GM12878 (cell line): ENCODE results near the gene CCL15. TPM values are rescaled to one million over a fixed set of nuclear protein-coding genes. Genes with fewer than 3 reads are reported as not detected.

Source experiments
- ATAC-seq: fragments of 200-7000 bp; cut with Tn5 transposase; 3 replicates; pipeline ENCODE4 v1.9.1; 2020; ENCODE audit warnings: mild to moderate bottlenecking, moderate library complexity
- BruUV-seq: library from RNA; stranded (reverse); fragments of 400-500 nt; replicated peaks from 2 replicates; lab custom pipeline; 2021; lab: Mats Ljungman, UMichigan
- CTCF ChIA-PET: fragments of 300-600 bp; sonication (Branson Sonifier 250); formaldehyde crosslinking; extraction: SDS; loops from one replicate; lab custom pipeline; 2021; ENCODE audit warnings: inconsistent platforms; lab: Yijun Ruan, JAX
- POLR2A ChIA-PET: fragments of 350-600 bp; formaldehyde crosslinking; extraction: SDS; loops from one replicate; lab custom pipeline; 2021; ENCODE audit warnings: inconsistent platforms; lab: Charles Lee
- RAD21 ChIA-PET: fragments of 300-600 bp; sonication (Branson Sonifier 250); formaldehyde crosslinking; loops from one replicate; lab custom pipeline; 2023; ENCODE audit warnings: antibody characterized with exemption; ENCODE audit not compliant: unreplicated experiment; lab: Charles Lee
- SMC1A ChIA-PET: fragments of 300-600 bp; sonication (Branson Sonifier 250); formaldehyde crosslinking; loops from one replicate; lab custom pipeline; 2023; ENCODE audit not compliant: unreplicated experiment, uncharacterized antibody; lab: Charles Lee
- DNase-seq: peaks from one replicate; pipeline ENCODE4 v3.0.0-alpha.2; 2011; ENCODE audit warnings: low read depth, low spot score
- FAIRE-seq: peaks from 3 replicates; lab custom pipeline; 2011; peaks lifted over from hg19 to GRCh38; lab: Jason Lieb, UNC
- H2AFZ ChIP-seq: 2 replicates; pipeline ENCODE4 v1.6.0; 2011; ENCODE audit warnings: low read depth, low read length, control low read depth; ENCODE audit not compliant: control insufficient read depth
- H3K27ac ChIP-seq: 2 replicates; pipeline ENCODE4 v1.5.1; 2011; ENCODE audit warnings: control low read depth; ENCODE audit not compliant: control insufficient read depth, insufficient read depth
- H3K27me3 ChIP-seq, 2 experiments: replicated peaks in 1 of 2; 2 replicates each; pipeline versions ENCODE4 v1.6.0 to v1.6.1; 2011; ENCODE audit warnings: low read length in 1 of 2; ENCODE audit not compliant: control insufficient read depth in 2 of 2, insufficient read depth in 2 of 2
- H3K36me3 ChIP-seq, 2 experiments: 2 replicates each; pipeline ENCODE4 v1.5.1; 2011; ENCODE audit warnings: low read length in 1 of 2; ENCODE audit not compliant: control insufficient read depth in 2 of 2, insufficient read depth in 2 of 2
- H3K4me1 ChIP-seq: 2 replicates; pipeline ENCODE4 v1.6.1; 2011; ENCODE audit warnings: mild to moderate bottlenecking, low read length, moderate library complexity, mixed read lengths; ENCODE audit not compliant: control insufficient read depth, insufficient read depth
- H3K4me2 ChIP-seq: 2 replicates; pipeline ENCODE4 v1.6.0; 2011; ENCODE audit warnings: control low read depth; ENCODE audit not compliant: control insufficient read depth, insufficient read depth
- H3K4me3 ChIP-seq: fragments of 200-600 bp; sonication (generic); 2 replicates; pipeline ENCODE4 v1.5.1; 2016
- H3K79me2 ChIP-seq: 2 replicates; pipeline ENCODE4 v1.6.0; 2011; ENCODE audit warnings: low read length; ENCODE audit not compliant: control insufficient read depth, insufficient read depth
- H3K9ac ChIP-seq: 2 replicates; pipeline ENCODE4 v1.8.0; 2011; ENCODE audit warnings: low read length, control low read depth, mixed read lengths; ENCODE audit not compliant: control insufficient read depth, insufficient read depth
- H3K9me3 ChIP-seq: replicated peaks from 3 replicates; pipeline ENCODE4 v1.5.1; 2011; ENCODE audit warnings: mild to moderate bottlenecking, low read length; ENCODE audit not compliant: control insufficient read depth, insufficient read depth
- H4K20me1 ChIP-seq: 2 replicates; pipeline ENCODE4 v1.6.0; 2011; ENCODE audit not compliant: control insufficient read depth, insufficient read depth
- BCLAF1 ChIP-seq: fragments of 450-650 bp; IDR thresholded peaks from 2 replicates; pipeline ENCODE4 v1.6.1; 2017; ENCODE audit warnings: antibody characterized with exemption, mild to moderate bottlenecking, moderate library complexity
- CBFB ChIP-seq: IDR thresholded peaks from 2 replicates; pipeline ENCODE4 v1.6.1; 2016; ENCODE audit warnings: antibody characterized with exemption, low read depth
- CHD1 ChIP-seq: IDR thresholded peaks from 2 replicates; pipeline ENCODE4 v1.6.1; 2012; ENCODE audit warnings: low read depth, low read length, improper control_type of control experiment
- CTCF ChIP-seq, 3 experiments: IDR thresholded peaks in 2 of 3; conservative IDR thresholded peaks in 1 of 3; 2 replicates each; pipeline ENCODE4 v1.5.1; 2011; ENCODE audit warnings: low read depth in 3 of 3, low read length in 3 of 3, mild to moderate bottlenecking in 3 of 3, control low read depth in 2 of 3, moderate library complexity in 2 of 3, inconsistent platforms in 1 of 3, mixed read lengths in 1 of 3; ENCODE audit not compliant: control insufficient read depth in 2 of 3, insufficient read depth in 1 of 3; ENCODE audit errors: extremely low read depth in 1 of 3
- E2F4 ChIP-seq: IDR thresholded peaks from 2 replicates; pipeline ENCODE4 v1.6.1; 2012; ENCODE audit warnings: low read depth, low read length, improper control_type of control experiment
- EGR1 ChIP-seq, 2 experiments: IDR thresholded peaks; 1 replicate in 1 of 2; 2 replicates in 1 of 2; pipeline ENCODE4 v1.6.1; 2011 to 2012; ENCODE audit warnings: low read depth in 2 of 2, low read length in 2 of 2, borderline replicate concordance in 1 of 2, mild to moderate bottlenecking in 1 of 2, moderate library complexity in 1 of 2
- EP300 ChIP-seq, 2 experiments: fragments of 150-350 bp in 1 of 2; IDR thresholded peaks; 2 replicates each; pipeline ENCODE4 v1.6.1; 2011 to 2012; ENCODE audit warnings: low read depth in 2 of 2, low read length in 2 of 2, borderline replicate concordance in 1 of 2, improper control_type of control experiment in 1 of 2, inconsistent platforms in 1 of 2; ENCODE audit not compliant: control insufficient read depth in 1 of 2
- EZH2 ChIP-seq: IDR thresholded peaks from 2 replicates; pipeline ENCODE4 v1.6.1; 2012; ENCODE audit warnings: low read depth, mild to moderate bottlenecking, control low read depth, inconsistent platforms, low read length, borderline replicate concordance; ENCODE audit not compliant: control insufficient read depth
- FOXK2 ChIP-seq: fragments of 450-650 bp; IDR thresholded peaks from 2 replicates; pipeline ENCODE4 v1.6.1; 2017; ENCODE audit warnings: mild to moderate bottlenecking, moderate library complexity
- KAT2A ChIP-seq: conservative IDR thresholded peaks from 2 replicates; pipeline ENCODE4 v1.6.1; 2011; ENCODE audit warnings: low read depth, low read length; ENCODE audit not compliant: control insufficient read depth
- NBN ChIP-seq: fragments of 450-650 bp; IDR thresholded peaks from 2 replicates; pipeline ENCODE4 v1.6.1; 2016
- PAX8 ChIP-seq: fragments of 450-650 bp; IDR thresholded peaks from 2 replicates; pipeline ENCODE4 v1.6.1; 2017; ENCODE audit warnings: mild to moderate bottlenecking, moderate library complexity
- POLR2A ChIP-seq: IDR thresholded peaks from 2 replicates; pipeline ENCODE4 v1.6.1; 2011; ENCODE audit warnings: low read depth, mild to moderate bottlenecking, low read length
- RFX5 ChIP-seq: IDR thresholded peaks from 2 replicates; pipeline ENCODE4 v1.6.1; 2011; ENCODE audit warnings: low read depth, low read length, improper control_type of control experiment
- RUNX3 ChIP-seq: IDR thresholded peaks from 2 replicates; pipeline ENCODE4 v1.6.1; 2012; ENCODE audit warnings: low read length, inconsistent platforms
- SUZ12 ChIP-seq: fragments of 200-600 bp; sonication (generic); IDR thresholded peaks from one replicate; pipeline ENCODE4 v1.6.1; 2018; ENCODE audit warnings: antibody characterized with exemption, mild to moderate bottlenecking; ENCODE audit not compliant: unreplicated experiment
- ZZZ3 ChIP-seq: IDR thresholded peaks from 2 replicates; pipeline ENCODE4 v1.6.1; 2011; ENCODE audit warnings: low read depth; ENCODE audit not compliant: control insufficient read depth, insufficient read length
- WGBS: methylation state at CpG from one replicate; pipeline ENCODE4 v1.1.6; 2016; ENCODE audit warnings: low lambda C conversion rate; ENCODE audit not compliant: insufficient replicate concordance, insufficient coverage; ENCODE audit errors: missing lambda C conversion rate; 5-methylcytosine and 5-hydroxymethylcytosine counted together
- in situ Hi-C: fragments of 300-500 bp; cut with MboI; formaldehyde crosslinking; loops from 9 replicates; pipeline ENCODE4 v1.14.3; 2018; ENCODE audit warnings: mixed read lengths
- intact Hi-C: fragments of 100-400 bp; cut with micrococcal nuclease; formaldehyde crosslinking; loops from one replicate; pipeline ENCODE4 v1.14.2; 2022; ENCODE audit not compliant: unreplicated experiment
- polyA plus RNA-seq, 11 experiments: library from polyadenylated mRNA; depleted of rRNA in 4 of 11; unstranded in 6 of 11; stranded (reverse) in 5 of 11; fragments of >200 nt; fragmentation: Nextera tagmentation in 4 of 11; fragmentation: Illumina TruSeq in 1 of 11; extraction: Ambion mirVana in 4 of 11; extraction: Trizol in 1 of 11; gene quantifications; 1 replicate in 1 of 11; 2 replicates in 10 of 11; pipeline versions ENCODE4 v1.2.1 to v1.2.3, GENCODE V29; 2011 to 2016; ENCODE audit warnings: inconsistent platforms in 2 of 11, missing spikeins in 2 of 11, low read depth in 1 of 11
- total RNA-seq, 4 experiments: library from RNA; depleted of rRNA in 3 of 4; stranded (reverse); fragments of >200 nt in 3 of 4; fragmentation: Illumina TruSeq in 1 of 4; extraction: Trizol in 1 of 4; gene quantifications; 2 replicates each; pipeline versions ENCODE4 v1.2.1 to v1.2.3, GENCODE V29; 2013 to 2021

The CCL15 gene
- total and polyA plus RNA-seq, 10 of the 15 experiments (the other 5 are each of a cell fraction or from before 2014, with no cell fraction given) = 0.12 TPM; not detected in 9

GRCh38 chr17:36002631-36003030 lies 1.3 kb upstream of the CCL15 start (continued):
- TF ChIP-seq NBN (no peak), FOXK2 (no peak), RUNX3 (peak; percentile 94), CBFB (peak; percentile 75), CHD1 (no peak), RFX5 (no peak)

GRCh38 chr17:36001862-36002603 lies 680 bp upstream of the CCL15 start:
- intact Hi-C loops = no loop called here
- TF ChIP-seq EP300 (IDR thresholded peaks at IDR 0.05; ENCODE audit: borderline replicate concordance in 1 of 2, control insufficient read depth in 1 of 2, low read depth in 2 of 2, low read length in 2 of 2) (no peak), SUZ12 (no peak), KAT2A (no peak), EZH2 (no peak), PAX8 (no peak), E2F4 (no peak), EGR1 (IDR thresholded peaks at IDR 0.05; ENCODE audit: borderline replicate concordance in 1 of 2, low read depth in 2 of 2, low read length in 2 of 2) (no peak), CTCF (IDR thresholded peaks at IDR 0.05 in 2 of 3, conservative IDR thresholded peaks at IDR 0.05 in 1 of 3; ENCODE audit: control insufficient read depth in 2 of 3, extremely low read depth in 1 of 3, insufficient read depth in 1 of 3, low read depth in 3 of 3, low read length in 3 of 3) (no peak), ZZZ3 (no peak), POLR2A (no peak), BCLAF1 (no peak)

More at GRCh38 chr17:36001862-36002603, 680 bp upstream of the CCL15 start:
- ATAC-seq (peak; percentile 27; the same call in 1 of the 3 replicates), DNase-seq (no peak), FAIRE-seq (no peak)
- Histone ChIP-seq H3K36me3 (no peaks in the 10 kb centered on the region), H3K9ac (no peak overlapping the region), H3K27ac (no peak overlapping the region), H3K4me3 (no peak overlapping the region), H3K27me3 (no peaks in the 10 kb centered on the region), H4K20me1 (no peaks in the 10 kb centered on the region), H3K9me3 (no peaks in the 10 kb centered on the region), H3K79me2 (no peaks in the 10 kb centered on the region), H2AFZ (no peak overlapping the region), H3K4me2 (no peak overlapping the region; the same call in 1 of the 2 replicates), H3K4me1 (peaks cover 12% of the 10 kb centered on the region)
- 61% methylated on average over 6 of the region's 6 CpGs for WGBS
- RAD21 ChIA-PET = interaction anchor here (0.7 to 1.6 kb wide), 2 partner anchors 32 to 144 kb away, joined by 4 to 9 read pairs; no protein-coding TSS in a partner anchor
- POLR2A ChIA-PET = no interaction called here
- in situ Hi-C loops = no loop called here
- BruUV-seq = no TSS peak
- CTCF ChIA-PET = interaction anchor here (0.7 to 1.4 kb wide), 3 partner anchors 30 to 72 kb away, joined by 3 to 5 read pairs (median 3); no protein-coding TSS in a partner anchor
- SMC1A ChIA-PET = interaction anchor here (0.8 to 2.1 kb wide), 4 partner anchors 20 to 71 kb away, joined by 3 to 7 read pairs (median 3); partner anchors contain the start of gene CCL16
